Measurements from ENCODE around the gene NTN5.

GRCh38 chr19:48716562-48717291 lies 43.9 kb upstream of the NTN5 start:
- TF ChIP-seq CTCF (IDR thresholded peaks at IDR 0.05; ENCODE audit: insufficient read depth, low read length) = no peak
- TF ChIP-seq REST (IDR thresholded peaks at IDR 0.05; ENCODE audit: insufficient replicate concordance, low read depth) = no peak
- no peak for TF ChIP-seq SPI1 (IDR thresholded peaks at IDR 0.05; ENCODE audit: borderline replicate concordance, low read depth)
- no peak for TF ChIP-seq POLR2AphosphoS5 (IDR thresholded peaks at IDR 0.05; ENCODE audit: low read depth)
- TF ChIP-seq GABPA (IDR thresholded peaks at IDR 0.05; ENCODE audit: low read depth) = no peak
